HG02970 (cell line): ENCODE data around the gene DCTN4.

Experiments used
- ATAC-seq: cut with Tn5 transposase; IDR thresholded peaks from one replicate; pipeline ENCODE4 v1.9.1; 2021; ENCODE audit warnings: mild to moderate bottlenecking, moderate library complexity, moderate number of reproducible peaks; ENCODE audit not compliant: unreplicated experiment, low FRiP score

Gene DCTN4

DNA sequence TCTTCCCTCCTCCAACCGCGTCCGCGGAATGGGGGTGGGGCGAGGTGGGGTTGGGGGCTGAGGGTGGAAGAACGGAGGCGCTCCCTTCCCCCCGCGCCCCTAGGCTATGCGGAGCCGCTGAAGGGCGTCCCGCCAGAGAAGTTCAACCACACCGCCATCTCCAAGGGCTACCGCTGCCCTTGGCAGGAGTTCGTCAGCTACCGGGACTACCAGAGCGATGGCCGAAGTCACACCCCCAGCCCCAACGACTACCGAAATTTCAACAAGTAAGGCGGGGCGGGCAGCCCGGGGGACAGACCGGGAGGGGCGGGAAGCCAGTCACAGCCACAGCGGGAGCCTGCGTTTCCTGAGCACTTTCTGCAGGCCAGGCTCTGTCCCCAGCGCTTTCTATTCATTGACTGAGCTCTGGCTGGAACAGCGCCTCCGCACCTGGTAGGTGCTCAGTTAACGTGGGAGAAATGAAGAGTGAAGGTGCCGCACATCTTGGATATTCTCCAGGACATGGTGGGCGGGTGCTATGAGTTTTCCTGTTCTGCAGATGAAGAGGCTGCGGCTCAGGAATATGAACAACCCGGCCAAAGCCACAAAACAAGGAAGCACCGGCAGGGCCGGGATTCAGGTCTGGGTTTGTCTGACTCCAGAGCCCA lies 86.5 kb downstream of the DCTN4 start:
- ATAC-seq = no peak

DNA sequence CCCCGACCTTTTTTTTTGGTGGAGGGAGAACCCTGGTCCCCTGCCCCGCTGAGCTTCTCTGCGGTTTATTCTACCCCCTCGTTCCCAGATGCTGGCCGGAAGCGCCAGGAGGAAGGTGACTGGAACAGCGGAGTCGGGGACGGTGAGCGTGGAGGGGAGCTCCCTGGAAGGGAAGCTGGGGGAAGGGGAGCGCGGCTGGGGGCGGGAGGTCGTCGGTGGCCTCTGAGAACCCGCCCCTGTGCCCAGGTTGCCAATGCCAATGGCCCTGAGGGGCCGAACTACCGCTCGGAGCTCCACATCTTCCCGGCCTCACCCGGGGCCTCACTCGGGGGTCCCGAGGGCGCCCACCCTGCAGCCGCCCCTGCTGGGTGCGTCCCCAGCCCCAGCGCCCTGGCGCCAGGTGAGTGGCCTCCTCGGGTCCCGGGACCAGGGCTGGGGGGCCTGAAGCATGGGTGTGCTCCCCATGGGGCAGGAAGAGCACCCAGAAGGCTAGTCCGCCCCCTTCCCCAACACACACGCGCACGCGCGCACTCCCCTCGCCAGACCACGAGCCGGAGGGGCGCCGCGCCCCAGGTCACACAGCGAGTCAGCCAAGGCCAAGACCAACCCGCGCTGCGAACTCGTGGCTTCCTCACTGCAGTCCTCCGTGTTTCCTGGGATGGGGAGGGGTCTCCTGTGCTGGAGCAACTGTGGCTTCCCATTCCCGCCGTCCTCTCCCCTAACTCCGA lies 87.1 kb downstream of the DCTN4 start:
- ATAC-seq = no peak

DNA sequence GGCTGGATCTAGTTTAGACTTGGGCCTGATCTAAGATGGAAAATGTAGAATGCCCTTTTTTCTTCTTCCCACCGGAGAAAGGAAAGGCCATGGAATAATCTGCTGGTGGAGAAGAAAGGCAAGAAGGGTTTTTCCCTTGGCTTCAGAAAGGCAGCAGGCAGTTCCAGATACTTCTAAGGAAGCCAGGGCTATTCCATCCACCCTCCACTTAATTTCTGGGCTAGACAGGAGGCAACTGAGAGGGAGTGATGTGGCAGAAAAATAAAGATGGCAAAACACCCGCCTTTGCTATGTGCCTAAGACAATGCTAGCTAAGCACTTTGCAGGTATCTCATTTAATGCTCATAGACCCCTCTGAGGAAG lies 87.9 kb downstream of the DCTN4 start:
- no peak for ATAC-seq

DNA sequence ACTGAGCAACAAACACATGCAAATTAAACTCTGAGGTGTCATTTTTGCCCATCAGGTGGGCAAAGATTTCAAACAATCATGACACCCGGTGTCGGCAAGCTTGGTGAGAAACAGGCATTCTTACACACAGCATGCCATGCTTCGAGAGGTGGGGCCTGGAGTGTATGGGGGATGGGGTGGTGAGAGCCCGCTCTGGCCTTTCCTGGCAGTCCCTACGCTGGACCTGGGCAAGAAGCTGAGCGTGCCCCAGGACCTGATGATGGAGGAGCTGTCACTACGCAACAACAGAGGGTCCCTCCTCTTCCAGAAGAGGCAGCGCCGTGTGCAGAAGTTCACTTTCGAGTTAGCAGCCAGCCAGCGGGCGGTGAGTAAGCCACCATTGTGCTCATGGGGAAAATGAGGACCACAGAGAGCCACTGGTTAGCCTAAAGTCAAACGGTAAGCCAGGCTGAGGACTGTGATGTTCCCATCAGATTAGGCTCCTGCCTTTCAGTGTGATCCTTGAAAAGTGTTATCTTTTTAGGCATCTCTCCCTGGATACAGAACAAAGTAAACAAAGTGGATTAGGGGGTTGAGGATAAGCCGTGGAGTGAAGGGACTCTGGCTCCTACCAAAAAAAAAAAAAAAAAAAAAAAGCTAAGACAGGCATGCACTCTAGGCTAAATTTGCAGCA lies 88.4 kb downstream of the DCTN4 start:
- no peak for ATAC-seq

DNA sequence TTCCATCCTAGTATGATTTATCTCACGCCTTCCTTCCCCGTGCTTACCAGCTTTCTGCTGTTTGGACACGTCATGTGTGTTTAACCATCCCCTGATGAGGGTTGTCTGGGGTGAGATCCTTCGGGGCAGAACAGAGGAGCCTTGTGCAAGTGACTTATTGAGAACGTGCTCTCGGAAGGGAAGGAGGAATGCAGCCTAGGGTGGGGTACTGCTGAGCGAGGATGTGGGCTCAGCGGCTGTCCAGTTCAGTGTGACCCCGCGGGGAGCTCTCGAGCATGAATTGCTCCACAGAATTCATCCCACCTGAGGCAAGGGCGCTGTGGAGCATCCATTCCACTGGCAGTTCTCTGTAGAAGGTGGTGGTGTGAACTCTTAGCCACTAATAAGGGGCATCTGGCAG lies 93.8 kb downstream of the DCTN4 start:
- no peak for ATAC-seq

DNA sequence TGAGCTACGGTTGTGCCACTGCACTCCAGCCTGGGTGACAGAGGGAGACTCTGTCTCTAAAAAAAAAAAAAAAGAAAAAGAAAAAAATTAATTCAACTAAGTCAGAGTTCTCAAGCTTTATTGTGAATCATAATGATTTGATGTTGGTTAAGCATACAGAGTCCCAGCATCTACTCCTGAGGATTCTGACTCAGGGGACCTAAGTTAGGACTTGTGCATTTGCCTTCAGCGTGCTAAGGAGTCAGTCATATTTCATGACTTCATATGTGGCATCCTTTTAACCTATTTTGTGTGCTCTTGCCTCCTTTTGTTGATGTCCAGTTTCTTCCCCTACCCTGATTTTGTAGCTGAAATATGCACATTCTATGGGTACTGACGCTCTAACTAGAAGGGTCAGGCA lies 94.9 kb downstream of the DCTN4 start:
- ATAC-seq = no peak

DNA sequence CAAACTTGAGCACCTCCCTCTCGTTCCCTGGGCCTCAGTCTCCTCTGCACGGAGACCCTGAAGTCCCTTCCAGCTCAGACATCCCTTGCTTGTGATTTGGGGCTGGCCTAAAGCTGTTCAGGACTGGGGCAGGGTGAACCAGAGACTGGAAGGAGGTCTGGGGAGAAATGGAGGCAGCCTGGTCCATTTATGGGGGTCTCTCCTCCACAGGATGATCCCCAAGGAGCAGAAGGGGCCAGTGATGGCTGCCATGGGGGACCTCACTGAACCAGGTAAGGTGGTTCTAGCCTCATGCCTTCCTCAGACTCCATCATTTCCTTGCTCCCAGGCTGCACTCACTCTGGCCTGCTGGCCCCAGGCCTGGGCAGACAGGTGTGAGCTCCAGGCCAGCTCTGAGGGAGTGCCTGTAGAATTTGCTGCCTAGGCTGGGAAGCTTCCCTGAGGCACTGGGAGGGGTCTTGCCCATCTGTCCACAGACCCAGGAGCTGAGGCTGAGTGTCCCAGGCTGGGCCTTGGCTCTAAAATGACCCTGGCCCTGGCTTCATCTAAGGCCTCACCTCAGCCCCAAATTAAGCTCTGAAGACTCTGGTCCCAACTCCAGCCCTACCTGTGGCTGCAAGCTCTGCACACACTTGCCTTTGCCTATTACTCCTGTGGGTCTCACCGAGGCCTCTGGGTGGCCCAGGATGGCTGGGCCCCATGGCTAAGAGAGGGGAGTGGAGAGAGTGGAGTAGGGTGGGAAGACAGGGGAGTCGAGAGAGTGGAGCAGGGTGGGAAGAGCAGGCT lies 95.9 kb downstream of the DCTN4 start:
- ATAC-seq = no peak

DNA sequence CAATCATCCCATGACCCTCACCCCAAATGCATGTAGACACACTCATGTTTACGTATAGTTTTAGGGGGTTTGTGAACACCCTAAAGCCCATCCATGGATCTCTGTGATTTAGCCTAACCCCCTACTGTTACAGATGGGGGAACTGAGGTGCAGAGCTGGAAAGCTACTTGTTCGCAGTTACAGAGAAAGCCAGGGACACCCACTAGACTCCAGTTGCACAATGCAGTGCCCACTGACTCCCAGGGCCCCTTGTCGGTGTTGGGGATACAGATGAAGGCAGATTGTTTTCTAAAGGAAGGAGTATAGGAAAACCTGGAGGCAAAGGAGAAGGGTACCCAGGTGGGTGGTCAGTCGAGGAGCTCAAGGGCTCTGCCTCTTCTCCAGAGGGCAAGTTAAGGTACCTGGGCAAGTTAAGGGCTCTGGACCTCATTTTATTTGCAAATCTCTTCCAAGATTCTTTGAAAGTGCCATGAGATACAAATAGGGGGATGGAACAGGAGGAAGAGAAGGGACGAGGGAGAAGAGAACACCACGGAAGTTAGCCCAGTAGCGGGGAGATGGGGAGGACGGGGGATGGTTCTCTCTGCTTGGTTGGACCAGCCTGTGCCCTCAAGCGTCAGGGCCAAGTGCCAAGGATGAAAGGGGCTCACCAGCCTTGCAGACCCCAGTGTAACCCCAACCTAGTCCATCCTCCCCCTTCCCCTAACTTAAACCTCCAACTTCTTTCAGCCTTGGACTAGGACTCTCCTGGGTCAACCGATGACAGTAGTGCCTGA lies 96.8 kb downstream of the DCTN4 start:
- no peak for ATAC-seq

DNA sequence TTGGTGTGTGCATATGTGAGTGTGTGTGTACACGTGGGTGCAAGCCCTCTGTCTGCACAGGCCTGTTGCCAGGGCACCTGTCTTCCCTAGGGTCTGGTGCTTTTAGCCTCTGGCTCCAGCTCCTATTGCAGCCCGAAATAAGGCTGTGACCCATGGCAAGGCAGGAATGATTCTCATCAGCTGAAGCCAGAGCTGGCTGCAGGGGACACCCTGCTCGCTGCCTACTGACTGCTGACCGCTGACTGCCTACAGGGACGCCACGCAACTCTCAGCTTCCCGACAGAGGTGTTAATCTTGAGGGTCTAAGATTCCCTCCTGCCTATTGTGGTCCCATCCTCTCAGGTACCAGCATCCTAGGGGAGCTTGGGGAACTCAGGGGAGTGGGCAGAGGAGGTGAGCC lies 97.7 kb downstream of the DCTN4 start, which contains the start of gene MYOZ3:
Gene MYOZ3 (plus strand): TSS at position 166 of the 400 bp plus-strand sequence. CDS start 1,691 bp downstream, outside the sequence.
- ATAC-seq = no peak

DNA sequence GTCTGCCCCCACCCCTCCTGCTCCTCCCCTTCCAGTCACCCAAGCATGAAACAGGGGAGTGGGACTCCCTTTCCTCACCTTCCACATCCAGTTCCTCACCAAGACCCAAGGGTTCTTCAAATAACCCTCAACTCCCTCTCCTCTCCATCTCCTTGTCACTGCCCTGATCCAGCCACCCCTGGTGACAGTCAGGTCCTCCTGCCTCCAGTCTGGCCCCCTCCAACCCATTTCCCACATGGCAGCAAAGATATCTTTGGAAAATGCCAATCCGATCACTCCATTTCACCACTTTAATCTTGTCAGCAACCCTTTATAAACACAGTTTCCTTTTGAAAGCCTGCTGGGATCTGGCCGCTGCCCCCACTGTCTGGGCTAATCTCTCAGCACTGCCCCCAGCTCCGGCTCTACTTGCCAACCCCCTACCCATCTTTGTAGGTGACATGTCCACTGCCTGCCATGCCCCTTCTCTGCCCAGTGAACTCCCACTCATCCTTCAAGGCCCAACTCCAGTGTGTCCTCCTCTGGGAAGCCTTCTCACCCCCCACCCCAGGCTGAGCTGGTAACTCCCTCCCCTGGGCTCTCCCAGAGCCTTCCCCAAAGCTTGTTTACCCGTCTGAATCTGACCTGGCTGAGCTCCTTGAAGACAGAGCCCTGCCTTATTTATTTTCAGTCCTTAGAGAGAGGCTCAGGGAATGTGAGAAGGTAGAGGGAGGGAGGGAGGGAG lies 98.5 kb downstream of the DCTN4 start:
- no peak for ATAC-seq

DNA sequence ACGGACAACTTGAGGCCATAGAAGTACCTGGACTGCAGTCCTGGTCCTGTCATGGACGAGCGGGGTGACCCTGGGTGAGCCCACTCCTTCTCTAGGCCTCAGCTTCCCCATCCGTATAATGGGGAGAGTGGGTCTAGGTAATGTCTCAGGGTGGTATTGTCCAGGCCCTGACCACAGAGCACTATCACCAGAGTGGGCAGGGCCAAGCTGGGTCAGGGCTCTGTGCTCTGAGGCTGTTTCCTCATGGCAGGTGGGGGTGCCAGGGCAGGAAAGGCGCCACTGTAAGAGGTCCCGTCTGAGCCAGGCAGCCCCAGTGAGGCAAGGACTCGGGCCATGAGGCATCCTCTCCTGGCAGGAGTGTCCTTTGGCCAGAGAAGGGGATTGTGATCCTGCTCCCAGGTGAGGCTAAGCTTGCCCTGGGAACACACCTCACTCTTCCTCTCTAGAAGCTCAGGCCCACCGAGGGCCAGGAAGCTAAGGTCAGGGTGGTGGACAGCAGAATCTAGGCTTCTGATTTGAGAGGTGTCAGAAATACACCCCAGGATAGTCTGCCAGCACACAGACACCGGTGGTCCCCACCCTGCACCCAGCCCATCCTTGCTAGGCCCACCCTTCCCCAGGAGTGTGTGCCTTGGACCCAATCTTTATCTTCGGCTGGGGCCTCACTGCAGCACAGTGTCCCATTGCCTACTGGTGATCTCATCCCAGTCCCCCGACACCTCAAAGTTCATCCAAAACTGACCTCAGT lies 99.3 kb downstream of the DCTN4 start:
- ATAC-seq = no peak

DNA sequence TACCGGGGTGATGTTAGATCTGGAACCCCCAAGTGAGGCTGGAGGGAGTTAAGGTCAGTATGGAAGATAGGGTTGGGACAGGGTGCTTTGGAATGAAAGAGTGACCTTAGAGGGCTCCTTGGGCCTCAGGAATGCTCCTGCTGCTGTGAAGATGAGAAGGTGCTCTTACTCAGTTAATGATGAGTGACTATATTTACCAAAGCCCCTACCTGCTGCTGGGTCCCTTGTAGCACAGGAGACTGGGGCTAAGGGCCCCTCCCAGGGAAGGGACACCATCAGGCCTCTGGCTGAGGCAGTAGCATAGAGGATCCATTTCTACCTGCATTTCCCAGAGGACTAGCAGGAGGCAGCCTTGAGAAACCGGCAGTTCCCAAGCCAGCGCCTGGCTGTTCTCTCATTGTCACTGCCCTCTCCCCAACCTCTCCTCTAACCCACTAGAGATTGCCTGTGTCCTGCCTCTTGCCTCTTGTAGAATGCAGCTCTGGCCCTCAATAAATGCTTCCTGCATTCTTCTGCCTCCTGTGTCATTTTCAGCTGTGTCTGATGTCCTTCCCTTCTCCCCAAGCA lies 100.0 kb downstream of the DCTN4 start:
- ATAC-seq = no peak
